Heart right ventricle (tissue), 16 donors: ENCODE results near the gene CELF3. TPM values are rescaled to one million over a fixed set of nuclear protein-coding genes. Genes with fewer than 3 reads are reported as not detected.

ENCODE experiments used
- ATAC-seq, 8 donors: fragments of 200-7000 bp; cut with Tn5 transposase; one replicate each; pipeline ENCODE4 v1.9.1; 2020; ENCODE audit warnings: mild to moderate bottlenecking in 8 of 8, moderate library complexity in 8 of 8, moderate number of reproducible peaks in 1 of 8
- DNase-seq, 2 donors: peaks; one replicate each; pipeline ENCODE4 v3.0.0-alpha.2; 2020
- H3K27ac ChIP-seq, 10 donors: fragments of 200-600 bp; sonication (generic) in 2 of 10; one replicate each; pipeline versions ENCODE4 v1.5.0 to v1.8.0; 2020 to 2022; ENCODE audit warnings: mild to moderate bottlenecking in 3 of 10
- H3K27me3 ChIP-seq, 7 donors: fragments of 200-600 bp; one replicate each; pipeline ENCODE4 v1.8.0; 2021 to 2022; ENCODE audit warnings: mild to moderate bottlenecking in 2 of 7
- H3K36me3 ChIP-seq, 9 donors: fragments of 200-600 bp; sonication (generic) in 1 of 9; one replicate each; pipeline versions ENCODE4 v1.5.0 to v1.8.0; 2020 to 2022; ENCODE audit warnings: mild to moderate bottlenecking in 2 of 9
- H3K4me1 ChIP-seq, 9 donors: fragments of 200-600 bp; sonication (generic) in 1 of 9; one replicate each; pipeline versions ENCODE4 v1.5.0 to v1.8.0; 2020 to 2022; ENCODE audit warnings: mild to moderate bottlenecking in 4 of 9
- H3K4me3 ChIP-seq, 10 donors: fragments of 200-600 bp; sonication (generic) in 2 of 10; one replicate each; pipeline versions ENCODE4 v1.5.0 to v1.8.0; 2020 to 2022; ENCODE audit warnings: mild to moderate bottlenecking in 7 of 10, moderate library complexity in 2 of 10
- H3K9me3 ChIP-seq, 11 donors: fragments of 200-600 bp in 10 of 11; sonication (generic) in 2 of 11; one replicate each; pipeline versions ENCODE4 v1.5.0 to v1.8.0; 2013 to 2022; ENCODE audit warnings: mild to moderate bottlenecking in 2 of 11, control low read depth in 1 of 11, moderate library complexity in 1 of 11
- CTCF ChIP-seq, 9 donors: fragments of 200-600 bp; sonication (generic) in 2 of 9; IDR thresholded peaks; one replicate each; pipeline versions ENCODE4 v1.5.0 to v1.8.0; 2021 to 2022; ENCODE audit warnings: antibody characterized with exemption in 9 of 9, mild to moderate bottlenecking in 5 of 9, moderate library complexity in 1 of 9
- WGBS, 2 donors: extraction: QIAGEN DNeasy Blood & Tissue Kit; methylation state at CpG; one replicate each; pipeline ENCODE4 v1.1.7; 2013; ENCODE audit warnings: inconsistent platforms in 1 of 2; 5-methylcytosine and 5-hydroxymethylcytosine counted together
- intact Hi-C, 10 donors: fragments of 100-400 bp; cut with DNase I; formaldehyde crosslinking; loops; one replicate each; pipeline versions ENCODE4 v1.11.1 to v1.14.2; 2022
- polyA plus RNA-seq, 2 donors: library from polyadenylated mRNA; stranded (reverse); fragments of 200-250 nt; gene quantifications; one replicate each; pipeline ENCODE4 v1.2.3, GENCODE V29; 2013
- total RNA-seq, 10 donors: library from RNA; stranded (reverse); fragmentation: NEBNext Ultra II Directional in 3 of 10; extraction: Animal tissue kit (Norgen Biotek cat#: 25700) in 3 of 10; gene quantifications; one replicate each; pipeline versions ENCODE4 v1.2.1 to v1.2.4, GENCODE V29; 2021 to 2023
- donor health status: Arrhythmogenic right ventricular cardiomyopathy.
- donor health status: ischemic (EF 13 %, LVEDD 7.1; RV severe dilation, severe dysfunction).
- donor health status: healthy with polysubstance abuse.
- donor health status: DM: no; HTN: yes; CAD: no.
- donor health status: DM: no; HTN: no; CAD: no.
- donor health status: ischemic (EF 25% LVEDD 6.9; RV normal size, moderate dysfunction).
- donor health status: ischemic (EF 25% LVEDD 5.7; RV mildly dilated, moderate dysfunction).
- donor health status: healthy.
- donor health status: DM: yes; HTN: yes; CAD: no.
- donor health status: Ischemic cardiomyopathy.
- donor health status: ischemic (EF 35%, LVEDD 5.7; RV mildly dilated, moderate dysfunction).
- donor health status: nonischemic (EF 11% LVEDD 7.7; RV severe dilation, severe dysfunction).
- donor health status: DM: yes; HTN: yes; CAD: no.
- donor health status: PGD.
- donor health status: ischemic (EF 29% LVEDD 5.4; RV normal size, mild dysfunction).
- donor health status: nonischemic (EF 23%, LVEDD 6.1; RV moderate dilation, normal function).

The CELF3 gene
- total and polyA plus RNA-seq, 12 donors: 0.04 TPM; not detected in 11

- no peak overlapping the region for H3K4me3 ChIP-seq
These were observed 61.2 kb downstream of the CELF3 start for GRCh38 chr1:151655371-151655770.

GRCh38 chr1:151653397-151653796 is 63.2 kb downstream of the CELF3 start:
- Histone ChIP-seq H3K4me3 (no peak overlapping the region), H3K27me3 (no peaks in the 10 kb centered on the region), H3K27ac (peak overlapping the region in 2 of 10 donors; percentile 1 to 85), H3K9me3 (no peaks in the 10 kb centered on the region), H3K36me3 (peaks cover 0 to 21% (median 5%) of the 10 kb centered on the region in 9 donors), H3K4me1 (peaks cover 0 to 35% (median 6%) of the 10 kb centered on the region in 9 donors)
- ATAC-seq (no peak), DNase-seq (no peak)
- intact Hi-C loops: loop anchor here in 1 of 10 donors (10.0 kb wide), 1 partner anchor 61 kb away; the partner anchor contains the start of gene CELF3
- WGBS, 2 donors: 82 to 89% methylated on average over 1 of the region's 1 CpG
- TF ChIP-seq CTCF (IDR thresholded peaks at IDR 0.05): no peak

More at GRCh38 chr1:151655371-151655770, 61.2 kb downstream of the CELF3 start:
- H3K4me1 ChIP-seq: peaks cover 0 to 35% (median 6%) of the 10 kb centered on the region in 9 donors
- H3K27me3 ChIP-seq: no peaks in the 10 kb centered on the region
- no peak for TF ChIP-seq CTCF (IDR thresholded peaks at IDR 0.05)
- no peaks in the 10 kb centered on the region for H3K9me3 ChIP-seq
- DNase-seq: no peak
- peaks cover 0 to 34% (median 9%) of the 10 kb centered on the region in 9 donors for H3K36me3 ChIP-seq
- peak overlapping the region in 1 of 10 donors; percentile 85 for H3K27ac ChIP-seq
- intact Hi-C loops: loop anchor here in 1 of 10 donors (10.0 kb wide), 1 partner anchor 59 kb away; the partner anchor contains the start of gene CELF3
- WGBS, 2 donors: 83 to 89% methylated on average over 3 of the region's 3 CpGs
- ATAC-seq: no peak

Other genes starting within 250 kb of the CELF3 start
- gene CGN, start 205.4 kb downstream of the CELF3 start, total RNA-seq: under 1 TPM in 7 of 10 donors, not detected in 3; 0.13 to 0.73 (median 0.28) TPM
- under 1 TPM; 0.07 to 0.15 TPM for gene CGN, start 205.4 kb downstream of the CELF3 start, polyA plus RNA-seq
- 10 to 100 TPM in 1 of 10 donors, 1 to 10 TPM in 9; 2.9 to 13.0 (median 5.5) TPM for gene TUFT1, start 176.5 kb downstream of the CELF3 start, total RNA-seq
- 1 to 10 TPM; 2.6 to 2.7 TPM for gene TUFT1, start 176.5 kb downstream of the CELF3 start, polyA plus RNA-seq
- gene SNX27, start 104.8 kb downstream of the CELF3 start, total RNA-seq: 10 to 100 TPM; 26.9 to 37.8 (median 33.4) TPM
- 1 to 10 TPM; 6.5 to 7.1 TPM for gene SNX27, start 104.8 kb downstream of the CELF3 start, polyA plus RNA-seq
- gene RIIAD1, start 4.7 kb upstream of the CELF3 start, total RNA-seq: 10 to 100 TPM in 2 of 10 donors, 1 to 10 TPM in 8; 3.4 to 11.4 (median 7.1) TPM
- 1 to 10 TPM in 1 of 2 donors, not detected in 1; 5.5 TPM for gene RIIAD1, start 4.7 kb upstream of the CELF3 start, polyA plus RNA-seq
- gene MRPL9, start 46.7 kb upstream of the CELF3 start, total RNA-seq: 10 to 100 TPM; 39.9 to 53.4 (median 46.4) TPM
- gene MRPL9, start 46.7 kb upstream of the CELF3 start, polyA plus RNA-seq: 10 to 100 TPM; 55.2 to 57.7 TPM
- gene TDRKH, start 73.7 kb upstream of the CELF3 start, total RNA-seq: 1 to 10 TPM; 3.4 to 7.6 (median 5.1) TPM
- 1 to 10 TPM; 3.6 to 4.9 TPM for gene TDRKH, start 73.7 kb upstream of the CELF3 start, polyA plus RNA-seq
- gene LINGO4, start 88.6 kb upstream of the CELF3 start, total RNA-seq: 1 to 10 TPM in 3 of 10 donors, under 1 TPM in 7; 0.17 to 2.7 (median 0.71) TPM
- gene LINGO4, start 88.6 kb upstream of the CELF3 start, polyA plus RNA-seq: under 1 TPM; 0.10 to 0.51 TPM
- 10 to 100 TPM in 8 of 10 donors, 1 to 10 TPM in 2; 5.9 to 21.0 (median 15.3) TPM for gene RORC, start 115.0 kb upstream of the CELF3 start, total RNA-seq
- 10 to 100 TPM in 1 of 2 donors, 1 to 10 TPM in 1; 4.0 to 12.2 TPM for gene RORC, start 115.0 kb upstream of the CELF3 start, polyA plus RNA-seq
- gene C2CD4D, start 123.0 kb upstream of the CELF3 start, total RNA-seq: not detected
- under 1 TPM in 1 of 2 donors, not detected in 1; 0.04 TPM for gene C2CD4D, start 123.0 kb upstream of the CELF3 start, polyA plus RNA-seq
- under 1 TPM in 1 of 10 donors, not detected in 9; 0.25 TPM for gene THEM5, start 136.9 kb upstream of the CELF3 start, total RNA-seq
- gene THEM5, start 136.9 kb upstream of the CELF3 start, polyA plus RNA-seq: not detected
- gene THEM4, start 192.7 kb upstream of the CELF3 start, total RNA-seq: 10 to 100 TPM; 14.5 to 18.6 (median 16.2) TPM
- 10 to 100 TPM; 13.9 to 32.5 TPM for gene THEM4, start 192.7 kb upstream of the CELF3 start, polyA plus RNA-seq